Neural crest cell (in vitro differentiated cells): ENCODE results near the gene FRMD4A. TPM values are rescaled to one million over a fixed set of nuclear protein-coding genes. Genes with fewer than 3 reads are reported as not detected.

ENCODE experiments used
- DNase-seq: peaks from one replicate; pipeline ENCODE4 v3.0.0; 2021; ENCODE audit warnings: low read depth, mixed read lengths, low spot score
- H3K27ac Mint-ChIP-seq: one replicate; pipeline ENCODE4 v1.8.0; 2021; ENCODE audit warnings: mild to moderate bottlenecking, mixed read lengths; ENCODE audit not compliant: unreplicated experiment
- H3K27me3 Mint-ChIP-seq: 2 replicates; pipeline ENCODE4 v1.8.0; 2021; ENCODE audit warnings: low read depth, mild to moderate bottlenecking, mixed read lengths
- H3K36me3 Mint-ChIP-seq: 2 replicates; pipeline ENCODE4 v1.8.0; 2021; ENCODE audit warnings: low read depth, mild to moderate bottlenecking, mixed read lengths
- H3K4me1 Mint-ChIP-seq: 2 replicates; pipeline ENCODE4 v1.8.0; 2021; ENCODE audit warnings: mixed read lengths
- H3K4me3 Mint-ChIP-seq: one replicate; pipeline ENCODE4 v1.8.0; 2021; ENCODE audit warnings: mild to moderate bottlenecking, mixed read lengths
- H3K9me3 Mint-ChIP-seq: 2 replicates; pipeline ENCODE4 v1.8.0; 2021; ENCODE audit warnings: mixed read lengths
- CTCF ChIP-seq: fragments of 200-600 bp; sonication (generic); conservative IDR thresholded peaks from 2 replicates; pipeline ENCODE4 v1.5.0; 2021; ENCODE audit warnings: antibody characterized with exemption, mild to moderate bottlenecking
- total RNA-seq: library from RNA; stranded (reverse); gene quantifications from 2 replicates; pipeline ENCODE4 v1.2.1, GENCODE V29; 2021

FRMD4A gene
- total RNA-seq, 1 donor from 2014 or later, result 65.3 TPM

GRCh38 chr10:14253079-14253478 lies 77.6 kb downstream of the FRMD4A start:
- Mint-ChIP-seq H3K27me3 (peaks cover 3% of the 10 kb centered on the region), H3K4me3 (no peak overlapping the region), H3K4me1 (no peaks in the 10 kb centered on the region), H3K36me3 (no peaks in the 10 kb centered on the region), H3K9me3 (peaks cover 3% of the 10 kb centered on the region), H3K27ac (no peak overlapping the region)
- no peak for DNase-seq
- no peak for TF ChIP-seq CTCF

- Mint-ChIP-seq H3K27ac (no peak overlapping the region), H3K4me1 (no peaks in the 10 kb centered on the region), H3K4me3 (no peak overlapping the region), H3K36me3 (no peaks in the 10 kb centered on the region), H3K9me3 (no peaks in the 10 kb centered on the region), H3K27me3 (peaks cover 3% of the 10 kb centered on the region)
- no peak for DNase-seq
- TF ChIP-seq CTCF, result no peak
These were observed 80.1 kb downstream of the FRMD4A start for GRCh38 chr10:14250496-14251076.

GRCh38 chr10:14247377-14248116 lies 83.2 kb downstream of the FRMD4A start:
- no peak for DNase-seq
- Mint-ChIP-seq H3K27me3 (no peaks in the 10 kb centered on the region), H3K4me3 (no peak overlapping the region), H3K27ac (no peak overlapping the region), H3K4me1 (no peaks in the 10 kb centered on the region), H3K36me3 (no peaks in the 10 kb centered on the region), H3K9me3 (no peaks in the 10 kb centered on the region)
- TF ChIP-seq CTCF, result no peak

- Mint-ChIP-seq H3K9me3 (no peaks in the 10 kb centered on the region), H3K4me1 (peaks cover 9% of the 10 kb centered on the region)
These were observed 85.9 kb downstream of the FRMD4A start for GRCh38 chr10:14244801-14245211.

GRCh38 chr10:14244147-14244546 lies 86.6 kb downstream of the FRMD4A start:
- Mint-ChIP-seq H3K9me3 (no peaks in the 10 kb centered on the region), H3K4me3 (no peak overlapping the region), H3K36me3 (no peaks in the 10 kb centered on the region), H3K27ac (no peak overlapping the region), H3K27me3 (no peaks in the 10 kb centered on the region), H3K4me1 (peaks cover 9% of the 10 kb centered on the region)
- no peak for DNase-seq
- peak; percentile 40 for TF ChIP-seq CTCF

More at GRCh38 chr10:14244801-14245211, 85.9 kb downstream of the FRMD4A start:
- Mint-ChIP-seq H3K36me3 (no peaks in the 10 kb centered on the region), H3K27me3 (no peaks in the 10 kb centered on the region), H3K4me3 (no peak overlapping the region), H3K27ac (no peak overlapping the region)
- DNase-seq, result no peak
- no peak for TF ChIP-seq CTCF
